Prostate gland (tissue), 2 donors: ENCODE results near the gene CYB5A. TPM values are rescaled to one million over a fixed set of nuclear protein-coding genes. Genes with fewer than 3 reads are reported as not detected.

ENCODE experiments used
- DNase-seq: peaks from one replicate; pipeline ENCODE4 v3.0.0-alpha.2; 2019; ENCODE audit warnings: low spot score
- H3K27ac ChIP-seq, 2 donors: fragments of 200-600 bp; sonication (generic); 2 replicates each; pipeline ENCODE4 v1.5.1; 2017 to 2019
- H3K27me3 ChIP-seq: fragments of 200-600 bp; sonication (generic); replicated peaks from 2 replicates; pipeline ENCODE4 v1.5.1; 2019; ENCODE audit not compliant: insufficient read depth
- H3K36me3 ChIP-seq, 2 donors: fragments of 200-600 bp; sonication (generic); 1 replicate in 1 of 2; 2 replicates in 1 of 2; pipeline versions ENCODE4 v1.5.1 to v1.8.1; 2017 to 2019
- H3K4me1 ChIP-seq: fragments of 200-600 bp; sonication (generic); replicated peaks from 2 replicates; pipeline ENCODE4 v1.5.1; 2019
- H3K4me3 ChIP-seq, 2 donors: fragments of 200-600 bp; sonication (generic); 2 replicates each; pipeline ENCODE4 v1.5.1; 2017 to 2019
- H3K9me3 ChIP-seq: fragments of 200-600 bp; sonication (generic); 2 replicates; pipeline ENCODE4 v1.5.1; 2017
- POLR2A ChIP-seq: fragments of 450-650 bp; IDR thresholded peaks from one replicate; pipeline ENCODE4 v1.6.1; 2016; ENCODE audit warnings: antibody characterized with exemption, mild to moderate bottlenecking
- POLR2AphosphoS5 ChIP-seq: sonication (generic); formaldehyde crosslinking; IDR thresholded peaks from one replicate; pipeline ENCODE4 v1.6.1; 2017; ENCODE audit warnings: antibody characterized with exemption
- WGBS: methylation state at CpG from one replicate; pipeline ENCODE4 v1.1.5; 2018; 5-methylcytosine and 5-hydroxymethylcytosine counted together
- intact Hi-C: fragments of 100-400 bp; cut with DNase I; formaldehyde crosslinking; loops from one replicate; pipeline ENCODE4 v1.14.2; 2022
- total RNA-seq, 2 donors: library from RNA; depleted of rRNA; stranded (reverse); fragments of >200 nt; gene quantifications; one replicate each; pipeline ENCODE4 v1.1.0, GENCODE V29; 2016
- TF ChIP-seq, protein P1 (sequence below), 4 experiments: fragments of 200-600 bp in 2 of 4; fragments of 450-650 bp in 2 of 4; sonication (generic) in 2 of 4; IDR thresholded peaks; 1 replicate in 3 of 4; 2 replicates in 1 of 4; pipeline ENCODE4 v1.5.1; 2016 to 2019; ENCODE audit warnings: antibody characterized with exemption in 4 of 4, mild to moderate bottlenecking in 2 of 4, moderate library complexity in 2 of 4

The CYB5A gene
- total RNA-seq, 2 donors from 2014 or later: 76.6 to 144 TPM

- H3K4me3 ChIP-seq: no peak overlapping the region
- no peak for DNase-seq
- no peak overlapping the region for H3K27ac ChIP-seq
- WGBS: 47% methylated on average over 7 of the region's 7 CpGs
- no peaks in the 10 kb centered on the region for H3K9me3 ChIP-seq
- TF ChIP-seq POLR2A (no peak), POLR2AphosphoS5 (peak; percentile 48)
- TF ChIP-seq, protein P1, sequence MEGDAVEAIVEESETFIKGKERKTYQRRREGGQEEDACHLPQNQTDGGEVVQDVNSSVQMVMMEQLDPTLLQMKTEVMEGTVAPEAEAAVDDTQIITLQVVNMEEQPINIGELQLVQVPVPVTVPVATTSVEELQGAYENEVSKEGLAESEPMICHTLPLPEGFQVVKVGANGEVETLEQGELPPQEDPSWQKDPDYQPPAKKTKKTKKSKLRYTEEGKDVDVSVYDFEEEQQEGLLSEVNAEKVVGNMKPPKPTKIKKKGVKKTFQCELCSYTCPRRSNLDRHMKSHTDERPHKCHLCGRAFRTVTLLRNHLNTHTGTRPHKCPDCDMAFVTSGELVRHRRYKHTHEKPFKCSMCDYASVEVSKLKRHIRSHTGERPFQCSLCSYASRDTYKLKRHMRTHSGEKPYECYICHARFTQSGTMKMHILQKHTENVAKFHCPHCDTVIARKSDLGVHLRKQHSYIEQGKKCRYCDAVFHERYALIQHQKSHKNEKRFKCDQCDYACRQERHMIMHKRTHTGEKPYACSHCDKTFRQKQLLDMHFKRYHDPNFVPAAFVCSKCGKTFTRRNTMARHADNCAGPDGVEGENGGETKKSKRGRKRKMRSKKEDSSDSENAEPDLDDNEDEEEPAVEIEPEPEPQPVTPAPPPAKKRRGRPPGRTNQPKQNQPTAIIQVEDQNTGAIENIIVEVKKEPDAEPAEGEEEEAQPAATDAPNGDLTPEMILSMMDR (IDR thresholded peaks at IDR 0.05): no peak
- intact Hi-C loops: no loop called here
- H3K36me3 ChIP-seq: no peaks in the 10 kb centered on the region
- no peaks in the 10 kb centered on the region for H3K27me3 ChIP-seq
- H3K4me1 ChIP-seq: no peaks in the 10 kb centered on the region
Observed at GRCh38 chr18:74217476-74218143, 74.2 kb downstream of the CYB5A start.

DNA sequence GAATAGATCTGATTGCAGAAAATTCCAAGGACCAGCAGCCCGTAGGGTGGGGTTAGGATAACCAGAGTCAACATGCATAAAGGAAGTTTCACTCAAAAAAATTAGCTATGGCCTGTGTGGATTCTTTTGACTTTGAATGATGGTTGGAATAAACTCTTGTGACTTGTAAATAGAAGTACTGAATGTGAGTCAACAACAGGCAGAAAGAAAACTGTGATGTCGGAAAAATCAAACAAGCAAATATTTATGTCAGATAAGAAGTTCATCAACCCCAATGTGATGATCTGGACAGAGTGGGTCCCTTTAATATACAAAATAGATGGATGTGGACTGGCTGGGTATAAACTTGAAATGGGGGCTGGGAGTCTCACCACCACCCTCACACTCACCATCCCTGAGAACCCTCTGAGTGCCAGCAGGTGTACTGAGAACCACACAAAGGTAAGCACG lies 75.1 kb downstream of the CYB5A start:
- H3K27me3 ChIP-seq: no peaks in the 10 kb centered on the region
- WGBS: 90% methylated on average over 3 of the region's 3 CpGs
- no peaks in the 10 kb centered on the region for H3K36me3 ChIP-seq
- DNase-seq: no peak
- H3K4me3 ChIP-seq: no peak overlapping the region
- no peaks in the 10 kb centered on the region for H3K4me1 ChIP-seq
- H3K27ac ChIP-seq: no peak overlapping the region
- intact Hi-C loops: no loop called here
- no peaks in the 10 kb centered on the region for H3K9me3 ChIP-seq
- TF ChIP-seq POLR2AphosphoS5 (no peak), POLR2A (no peak)
- TF ChIP-seq, protein P1 (IDR thresholded peaks at IDR 0.05): no peak

DNA sequence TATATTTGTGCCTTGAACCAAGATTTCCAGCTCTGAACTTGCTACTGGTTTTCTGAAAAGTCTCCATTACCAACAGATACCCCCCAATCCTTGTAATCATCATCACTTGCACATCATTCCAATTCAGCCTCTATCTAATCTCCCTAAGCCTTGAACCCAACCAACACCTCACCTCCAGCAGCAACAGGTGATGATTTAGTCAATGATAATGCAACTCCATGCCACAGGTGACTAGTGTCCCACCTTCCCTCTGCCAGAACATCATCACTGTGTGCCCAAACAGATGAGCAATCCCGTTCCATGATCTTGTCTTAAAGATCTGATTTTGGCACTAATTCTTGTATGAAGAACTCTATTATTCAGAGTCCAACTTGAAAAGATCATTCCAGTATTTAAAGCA lies 75.9 kb downstream of the CYB5A start:
- no peaks in the 10 kb centered on the region for H3K27me3 ChIP-seq
- H3K36me3 ChIP-seq: no peaks in the 10 kb centered on the region
- no peak overlapping the region for H3K27ac ChIP-seq
- TF ChIP-seq POLR2AphosphoS5 (no peak), POLR2A (no peak)
- TF ChIP-seq, protein P1 (IDR thresholded peaks at IDR 0.05): no peak
- no peak overlapping the region for H3K4me3 ChIP-seq
- H3K9me3 ChIP-seq: no peaks in the 10 kb centered on the region
- H3K4me1 ChIP-seq: no peaks in the 10 kb centered on the region
- intact Hi-C loops: no loop called here
- 28% methylated on average over 1 of the region's 1 CpG for WGBS
- DNase-seq: no peak

DNA sequence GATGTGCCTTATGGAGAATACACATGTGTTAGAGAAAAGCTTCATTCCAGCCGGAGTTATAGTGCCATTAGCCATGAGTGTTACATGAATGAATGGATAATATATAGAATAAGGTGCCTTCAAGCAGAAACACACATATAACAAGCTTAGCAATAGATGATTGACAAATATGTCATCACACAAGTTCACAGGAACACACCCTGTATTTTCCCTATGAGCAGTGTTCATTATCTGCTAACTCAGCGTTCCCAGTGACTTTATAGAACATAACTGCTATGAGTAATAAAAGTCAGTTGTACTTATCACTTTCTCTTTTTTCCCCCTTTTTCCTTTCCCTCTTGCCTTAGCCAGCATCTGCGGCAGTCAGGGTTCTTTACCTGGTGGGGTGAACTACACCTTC lies 78.3 kb downstream of the CYB5A start:
- no peak for DNase-seq
- no peaks in the 10 kb centered on the region for H3K36me3 ChIP-seq
- intact Hi-C loops: no loop called here
- WGBS: 66% methylated on average over 3 of the region's 3 CpGs
- no peaks in the 10 kb centered on the region for H3K4me1 ChIP-seq
- TF ChIP-seq POLR2A (no peak), POLR2AphosphoS5 (no peak)
- TF ChIP-seq, protein P1 (IDR thresholded peaks at IDR 0.05): no peak
- no peak overlapping the region for H3K27ac ChIP-seq
- no peaks in the 10 kb centered on the region for H3K9me3 ChIP-seq
- H3K4me3 ChIP-seq: no peak overlapping the region
- no peaks in the 10 kb centered on the region for H3K27me3 ChIP-seq

- no peak overlapping the region for H3K27ac ChIP-seq
- WGBS: 87% methylated on average over 5 of the region's 5 CpGs
- no peak for TF ChIP-seq POLR2A
- TF ChIP-seq, protein P1 (IDR thresholded peaks at IDR 0.05): no peak
- TF ChIP-seq POLR2AphosphoS5: no peak
- intact Hi-C loops: no loop called here
- H3K4me1 ChIP-seq: no peaks in the 10 kb centered on the region
- H3K27me3 ChIP-seq: no peaks in the 10 kb centered on the region
- no peak for DNase-seq
- H3K36me3 ChIP-seq: no peaks in the 10 kb centered on the region
- H3K9me3 ChIP-seq: no peaks in the 10 kb centered on the region
- H3K4me3 ChIP-seq: no peak overlapping the region
Observed at GRCh38 chr18:74204526-74205152, 87.1 kb downstream of the CYB5A start.
